HG02798 (cell line): Measurements from ENCODE around the gene DRC7.

Source experiments
- ATAC-seq: cut with Tn5 transposase; IDR thresholded peaks from one replicate; pipeline ENCODE4 v1.9.1; 2021; ENCODE audit warnings: mild to moderate bottlenecking; ENCODE audit not compliant: unreplicated experiment, poor library complexity

The DRC7 gene

DNA sequence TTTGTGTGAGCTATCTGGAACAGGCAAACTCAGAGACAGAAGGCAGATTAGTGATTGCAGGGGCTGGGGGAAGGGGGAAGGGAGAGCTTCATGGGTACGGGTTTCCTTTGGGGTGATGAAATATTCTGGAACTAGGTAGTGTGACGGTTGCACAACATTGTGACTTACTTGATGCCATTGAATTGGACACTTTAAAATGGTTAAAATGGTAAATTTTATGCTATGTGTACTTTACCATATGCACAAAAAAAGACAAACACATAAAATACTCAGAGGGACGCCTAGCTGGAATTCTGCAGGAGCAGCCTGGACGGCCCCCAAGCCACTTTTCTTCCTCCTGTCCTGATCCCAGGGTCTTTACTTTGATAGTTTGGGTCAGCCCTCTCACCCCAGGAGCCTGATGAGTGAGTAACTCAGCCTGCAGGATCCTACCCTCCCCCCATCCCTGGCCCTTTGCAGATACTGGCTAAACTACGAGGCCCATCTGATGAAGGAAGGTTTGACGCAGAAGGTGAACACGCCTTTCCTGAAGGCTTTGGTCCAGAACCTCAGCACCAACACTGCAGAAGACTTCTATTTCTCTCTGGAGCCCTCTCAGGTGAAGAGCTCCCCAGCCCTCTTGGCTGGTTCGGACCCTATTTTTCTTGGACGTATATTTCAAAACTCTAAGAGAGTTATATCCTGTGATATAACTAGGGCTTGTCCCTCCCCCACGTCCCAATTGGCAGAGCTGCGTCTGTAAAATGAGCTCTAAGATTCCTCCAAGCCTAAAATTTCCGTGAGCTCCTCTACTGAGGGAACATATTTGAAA, 18.7 kb upstream of the DRC7 start:
- no peak for ATAC-seq

- no peak for ATAC-seq
Measured at GRCh38 chr16:57676553-57677085, 18.0 kb upstream of the DRC7 start.

DNA sequence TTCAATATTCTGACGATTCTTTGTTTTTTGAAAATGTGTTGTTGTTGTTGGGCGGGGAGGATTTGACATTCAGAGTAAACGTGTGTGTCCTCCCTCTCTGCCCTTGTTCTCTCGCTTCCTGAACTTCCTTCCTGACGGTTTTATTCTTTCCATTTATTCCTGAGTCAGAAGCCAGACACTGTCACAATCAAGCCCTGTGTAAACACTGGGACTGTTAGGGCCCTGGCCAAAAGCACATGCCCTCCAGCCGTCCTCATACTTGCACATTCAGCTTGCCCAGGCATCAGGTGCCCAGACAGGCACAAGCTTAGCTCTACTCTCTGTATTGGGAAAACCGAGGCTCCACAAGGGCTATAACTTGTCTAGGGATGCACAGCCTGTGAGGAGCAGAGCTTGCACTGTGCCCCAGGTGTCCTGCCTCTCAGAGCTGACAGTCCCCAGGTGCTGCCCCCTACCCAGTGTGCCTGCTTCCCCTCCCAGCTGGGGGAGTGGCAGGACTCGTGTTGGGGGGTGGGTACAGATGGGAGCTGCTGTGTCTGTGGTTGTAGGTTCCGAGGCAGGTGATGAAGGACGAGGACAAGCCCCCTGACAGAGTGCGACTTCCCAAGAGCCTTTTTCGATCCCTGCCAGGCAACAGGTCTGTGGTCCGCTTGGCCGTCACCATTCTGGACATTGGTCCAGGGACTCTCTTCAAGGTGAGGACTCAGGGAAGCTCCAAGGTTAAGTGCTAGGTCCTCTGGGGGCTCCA, 16.8 kb upstream of the DRC7 start:
- ATAC-seq, result no peak

DNA sequence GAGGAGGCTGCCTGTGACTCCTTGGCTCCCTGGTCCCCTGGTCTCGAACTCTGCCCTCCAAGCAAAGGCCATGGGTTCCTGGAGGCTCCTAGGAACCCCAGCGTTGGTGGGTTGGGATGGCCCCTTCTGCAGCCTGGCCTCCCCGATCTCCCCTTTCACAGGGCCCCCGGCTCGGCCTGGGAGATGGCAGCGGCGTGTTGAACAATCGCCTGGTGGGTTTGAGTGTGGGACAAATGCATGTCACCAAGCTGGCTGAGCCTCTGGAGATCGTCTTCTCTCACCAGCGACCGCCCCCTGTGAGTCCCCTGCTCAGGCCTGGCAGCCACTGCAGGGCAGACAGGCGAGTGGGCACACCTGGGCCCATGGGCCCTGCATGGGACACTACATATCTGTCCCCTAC, 15.6 kb upstream of the DRC7 start:
- no peak for ATAC-seq

GRCh38 chr16:57679767-57680482, 14.7 kb upstream of the DRC7 start:
- no peak for ATAC-seq

DNA sequence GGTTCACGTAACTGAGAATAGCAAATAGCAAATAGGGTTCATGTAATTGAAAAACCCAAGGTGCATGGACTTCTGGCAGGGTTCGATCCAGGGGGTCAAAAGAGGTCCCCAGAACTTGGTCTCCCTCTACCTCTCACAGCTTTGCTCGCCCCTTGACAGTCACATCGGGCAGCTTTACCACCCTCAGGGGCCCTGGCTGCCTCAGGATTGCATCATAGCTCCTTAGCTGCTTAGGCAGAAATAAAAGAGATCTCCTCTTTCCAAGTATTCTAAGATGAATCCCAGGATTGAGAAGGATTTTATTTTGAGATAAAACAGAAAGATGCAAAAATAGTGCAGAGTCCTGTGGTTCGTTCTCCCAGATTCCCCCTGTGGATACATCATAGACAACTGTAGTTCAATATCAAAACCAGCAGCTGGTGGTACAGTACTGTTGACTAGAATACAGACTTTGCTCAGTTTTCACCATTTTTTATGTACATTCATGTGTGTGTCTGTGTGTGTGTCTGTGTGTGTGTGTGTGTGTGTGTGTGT, 13.7 kb upstream of the DRC7 start:
- no peak for ATAC-seq

- ATAC-seq, result no peak
Measured at GRCh38 chr16:57681950-57682728, 12.5 kb upstream of the DRC7 start.

DNA sequence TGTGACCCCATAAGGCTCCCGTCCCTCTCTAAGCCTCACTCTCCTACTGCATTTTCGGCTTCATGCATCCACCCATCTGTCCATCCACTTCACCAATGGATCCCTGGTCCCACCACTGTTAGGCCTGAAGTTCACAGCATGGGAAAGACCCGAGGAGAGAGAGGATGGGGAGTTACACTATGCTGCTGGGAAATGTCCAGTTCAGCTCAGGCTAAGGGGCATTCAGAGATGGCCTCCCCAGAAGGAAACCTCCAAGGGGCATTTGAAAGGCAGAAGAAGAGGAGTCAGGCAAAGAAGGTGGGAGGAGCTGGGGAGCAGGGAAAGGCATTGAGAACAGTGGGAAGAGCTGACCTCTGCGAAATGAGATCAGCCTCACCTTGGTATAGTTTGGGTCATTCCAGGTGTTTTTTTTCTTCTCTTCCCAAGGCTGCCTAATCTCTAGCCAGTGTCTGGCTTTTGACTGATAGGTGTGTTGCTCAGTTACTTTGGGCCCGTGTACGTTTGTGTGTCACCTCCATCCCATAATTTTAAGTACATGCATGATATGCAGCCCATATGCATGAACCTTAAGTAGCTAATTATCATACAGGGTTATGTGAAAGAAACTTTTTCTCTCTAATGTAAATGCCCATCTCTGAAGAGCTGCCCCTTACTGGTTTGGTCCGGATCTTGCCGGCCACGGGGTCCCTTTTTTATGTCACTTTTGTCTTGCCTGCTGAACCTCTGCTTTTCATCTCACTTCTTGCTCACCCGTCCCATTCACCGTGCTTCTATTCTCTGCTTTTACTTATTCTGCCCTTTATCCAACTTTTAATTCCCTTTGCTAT, 11.6 kb upstream of the DRC7 start:
- ATAC-seq, result no peak

GRCh38 chr16:57683636-57684545, 10.7 kb upstream of the DRC7 start:
- ATAC-seq, result no peak

DNA sequence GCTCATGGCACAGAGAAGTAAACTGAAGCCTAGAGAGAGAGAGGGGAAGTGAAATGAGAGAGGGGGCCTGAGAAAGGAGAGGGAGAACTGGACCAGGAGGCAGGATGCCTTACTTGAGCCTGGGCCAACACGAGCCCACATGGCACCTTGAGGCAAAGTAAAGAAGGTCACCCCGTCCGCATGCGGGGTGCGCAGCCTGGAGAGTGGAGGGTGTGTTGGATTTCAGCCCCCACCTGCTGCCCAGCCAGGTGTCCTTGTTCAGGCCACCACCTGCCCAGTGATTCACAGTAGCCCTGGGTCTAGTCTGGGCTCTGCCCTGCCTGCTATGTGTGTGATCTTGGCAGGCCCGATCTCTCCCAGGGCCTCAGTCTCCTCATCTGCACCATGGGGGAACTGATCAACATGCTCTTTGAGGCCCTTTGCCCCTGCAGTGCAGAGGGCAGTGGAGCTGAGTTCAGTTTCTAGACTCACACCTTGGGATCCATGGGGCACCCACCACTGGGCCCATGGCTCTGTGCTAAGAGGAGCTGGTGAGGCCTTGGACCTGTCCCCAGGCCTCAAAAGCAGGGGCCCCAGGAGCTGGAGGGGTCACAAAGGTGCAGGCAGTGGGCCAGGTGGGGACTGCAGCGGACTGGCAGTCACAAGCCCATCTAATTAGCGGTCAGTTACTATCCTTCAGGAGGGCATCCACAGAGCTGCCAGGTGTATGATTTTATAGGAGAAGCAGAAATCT, 9.8 kb upstream of the DRC7 start:
- no peak for ATAC-seq

DNA sequence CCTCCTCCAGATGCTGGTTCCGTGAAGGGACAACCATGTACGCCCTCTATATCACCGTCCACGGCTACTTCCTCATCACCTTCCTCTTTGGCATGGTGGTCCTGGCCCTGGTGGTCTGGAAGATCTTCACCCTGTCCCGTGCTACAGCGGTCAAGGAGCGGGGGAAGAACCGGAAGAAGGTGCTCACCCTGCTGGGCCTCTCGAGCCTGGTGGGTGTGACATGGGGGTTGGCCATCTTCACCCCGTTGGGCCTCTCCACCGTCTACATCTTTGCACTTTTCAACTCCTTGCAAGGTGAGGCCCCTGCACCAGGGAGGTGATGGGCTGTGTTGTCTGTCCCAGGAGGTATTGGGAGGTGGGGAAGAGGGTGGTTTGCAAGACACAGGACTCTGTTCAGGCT, 9.0 kb upstream of the DRC7 start:
- ATAC-seq, result no peak

GRCh38 chr16:57686577-57686976, 8.0 kb upstream of the DRC7 start:
- ATAC-seq, result no peak

DNA sequence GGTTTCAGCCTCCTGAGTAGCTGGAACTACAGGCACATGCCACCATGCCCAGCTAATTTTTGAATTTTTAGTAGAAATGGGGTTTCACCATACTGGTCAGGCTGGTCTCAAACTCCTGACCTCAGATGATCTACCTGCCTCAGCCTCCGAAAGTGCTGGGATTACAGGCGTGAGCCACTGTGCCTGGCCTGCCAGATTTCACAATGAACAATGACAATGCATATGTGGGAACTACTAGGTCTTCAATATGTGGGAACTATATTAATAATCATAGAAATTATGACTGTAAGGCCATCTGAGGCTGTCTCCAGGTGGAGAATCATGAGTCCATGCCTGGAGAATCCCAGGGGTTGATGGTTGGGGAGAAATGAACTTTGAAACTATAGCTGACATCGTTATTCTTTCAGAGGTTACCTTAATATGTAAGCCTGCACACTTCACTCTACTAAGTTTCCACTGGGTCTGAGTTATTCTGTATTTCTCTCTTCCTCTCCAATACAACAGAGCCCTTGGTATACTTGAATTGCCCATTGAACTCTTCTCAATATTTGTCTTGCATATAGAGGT, 7.2 kb upstream of the DRC7 start:
- no peak for ATAC-seq

- no peak for ATAC-seq
Measured at GRCh38 chr16:57688487-57688986, 6.1 kb upstream of the DRC7 start.

DNA sequence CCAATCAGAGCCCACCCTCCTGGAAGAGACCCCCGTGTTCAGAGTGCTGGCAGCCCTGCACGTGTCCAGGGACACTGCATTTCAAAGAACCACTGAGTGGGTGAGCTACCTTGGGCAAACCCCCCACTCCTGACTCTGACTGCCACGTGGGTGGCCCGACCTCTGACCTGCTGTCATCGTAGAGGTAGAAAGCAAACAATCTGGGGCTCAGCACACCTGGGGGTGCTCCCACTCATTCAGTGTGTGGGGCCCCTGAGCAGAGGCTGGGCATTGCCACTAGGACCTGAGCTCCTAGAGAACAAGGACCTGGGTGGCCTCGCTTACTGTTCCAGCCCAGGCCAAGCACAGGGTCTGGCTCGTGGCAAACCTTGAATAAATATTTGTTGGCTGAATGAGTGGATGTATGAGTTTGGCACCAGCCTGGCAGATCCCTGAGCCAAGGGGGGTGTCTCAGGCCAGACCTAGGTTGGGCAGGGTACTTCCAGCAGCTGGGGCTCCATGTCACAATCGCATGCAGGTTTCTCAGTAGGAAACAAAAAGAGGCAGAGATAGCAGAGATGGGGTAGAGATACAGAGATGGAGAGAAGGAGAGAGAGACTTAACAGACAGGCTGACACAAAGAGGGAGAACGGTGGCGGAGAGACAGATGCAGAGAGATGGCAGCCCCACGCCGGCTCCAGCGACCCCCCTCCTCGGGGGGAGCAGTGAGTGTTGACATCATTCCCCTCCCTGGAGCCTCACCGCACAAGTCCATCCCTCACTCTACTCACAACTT, 5.4 kb upstream of the DRC7 start:
- no peak for ATAC-seq
